ENCODE results near the gene PRSS2. TPM values are rescaled to one million over a fixed set of nuclear protein-coding genes. Genes with fewer than 3 reads are reported as not detected.

Gene PRSS2
- total RNA-seq, 4 donors from 2014 or later: 0.39 TPM; not detected in 3

DNA sequence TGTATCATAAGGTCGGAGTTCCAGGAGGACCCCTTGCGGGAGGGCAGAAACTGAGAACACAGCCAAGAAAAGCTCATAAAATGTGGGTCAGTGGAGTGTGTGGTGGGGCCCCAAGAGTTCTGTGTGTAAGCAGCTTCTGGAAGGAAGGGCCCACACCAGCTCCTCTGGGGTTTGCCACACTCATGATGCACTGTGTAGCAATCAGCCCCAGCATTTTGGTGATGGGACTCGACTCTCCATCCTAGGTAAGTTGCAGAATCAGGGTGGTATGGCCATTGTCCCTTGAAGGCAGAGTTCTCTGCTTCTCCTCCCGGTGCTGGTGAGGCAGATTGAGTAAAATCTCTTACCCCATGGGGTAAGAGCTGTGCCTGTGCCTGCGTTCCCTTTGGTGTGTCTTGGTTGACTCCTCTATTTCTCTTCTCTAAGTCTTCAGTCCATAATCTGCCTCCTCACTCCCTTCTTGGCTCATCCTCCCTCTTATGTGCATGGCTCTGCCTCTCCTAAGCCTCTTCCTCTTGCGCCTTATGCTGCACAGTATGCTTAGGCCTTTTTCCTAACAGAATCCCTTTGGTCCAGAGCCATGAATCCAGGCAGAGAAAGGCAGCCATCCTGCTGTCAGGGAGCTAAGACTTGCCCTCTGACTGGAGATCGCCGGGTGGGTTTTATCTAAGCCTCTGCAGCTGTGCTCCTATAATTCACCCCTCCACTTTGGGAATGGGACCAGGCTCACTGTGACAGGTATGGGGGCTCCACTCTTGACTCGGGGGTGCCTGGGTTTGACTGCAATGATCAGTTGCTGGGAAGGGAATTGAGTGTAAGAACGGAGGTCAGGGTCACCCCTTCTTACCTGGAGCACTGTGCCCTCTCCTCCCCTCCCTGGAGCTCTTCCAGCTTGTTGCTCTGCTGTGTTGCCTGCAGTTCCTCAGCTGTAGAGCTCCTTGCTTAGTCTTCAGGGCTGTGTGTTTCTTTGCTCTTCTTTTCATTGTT is 17.8 kb downstream of the PRSS2 start:
- DNase-seq (ENCODE audit: extremely low spot score): no peak
- H3K27ac ChIP-seq (replicated peaks in 1 of 4): no peak overlapping the region
- H3K4me3 ChIP-seq: no peak overlapping the region
- no peaks in the 10 kb centered on the region for H3K36me3 ChIP-seq
- TF ChIP-seq, protein P1, sequence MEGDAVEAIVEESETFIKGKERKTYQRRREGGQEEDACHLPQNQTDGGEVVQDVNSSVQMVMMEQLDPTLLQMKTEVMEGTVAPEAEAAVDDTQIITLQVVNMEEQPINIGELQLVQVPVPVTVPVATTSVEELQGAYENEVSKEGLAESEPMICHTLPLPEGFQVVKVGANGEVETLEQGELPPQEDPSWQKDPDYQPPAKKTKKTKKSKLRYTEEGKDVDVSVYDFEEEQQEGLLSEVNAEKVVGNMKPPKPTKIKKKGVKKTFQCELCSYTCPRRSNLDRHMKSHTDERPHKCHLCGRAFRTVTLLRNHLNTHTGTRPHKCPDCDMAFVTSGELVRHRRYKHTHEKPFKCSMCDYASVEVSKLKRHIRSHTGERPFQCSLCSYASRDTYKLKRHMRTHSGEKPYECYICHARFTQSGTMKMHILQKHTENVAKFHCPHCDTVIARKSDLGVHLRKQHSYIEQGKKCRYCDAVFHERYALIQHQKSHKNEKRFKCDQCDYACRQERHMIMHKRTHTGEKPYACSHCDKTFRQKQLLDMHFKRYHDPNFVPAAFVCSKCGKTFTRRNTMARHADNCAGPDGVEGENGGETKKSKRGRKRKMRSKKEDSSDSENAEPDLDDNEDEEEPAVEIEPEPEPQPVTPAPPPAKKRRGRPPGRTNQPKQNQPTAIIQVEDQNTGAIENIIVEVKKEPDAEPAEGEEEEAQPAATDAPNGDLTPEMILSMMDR (IDR thresholded peaks at IDR 0.05): no peak
- no peak for TF ChIP-seq POLR2A (IDR thresholded peaks at IDR 0.05; ENCODE audit: low read depth)
- no peak for TF ChIP-seq EP300 (IDR thresholded peaks at IDR 0.05)
- no peak for TF ChIP-seq POLR2AphosphoS5 (IDR thresholded peaks at IDR 0.05)
- intact Hi-C loops (cut with DNase I): loop anchor here (10.0 kb wide), 1 partner anchor 254 kb away; no protein-coding TSS in a partner anchor
- H3K27me3 ChIP-seq: peaks cover 0 to 32% (median 0%) of the 10 kb centered on the region in 4 donors
- no peaks in the 10 kb centered on the region for H3K4me1 ChIP-seq
- no peaks in the 10 kb centered on the region for H3K9me3 ChIP-seq
- WGBS: 84% methylated on average over 10 of the region's 10 CpGs

DNA sequence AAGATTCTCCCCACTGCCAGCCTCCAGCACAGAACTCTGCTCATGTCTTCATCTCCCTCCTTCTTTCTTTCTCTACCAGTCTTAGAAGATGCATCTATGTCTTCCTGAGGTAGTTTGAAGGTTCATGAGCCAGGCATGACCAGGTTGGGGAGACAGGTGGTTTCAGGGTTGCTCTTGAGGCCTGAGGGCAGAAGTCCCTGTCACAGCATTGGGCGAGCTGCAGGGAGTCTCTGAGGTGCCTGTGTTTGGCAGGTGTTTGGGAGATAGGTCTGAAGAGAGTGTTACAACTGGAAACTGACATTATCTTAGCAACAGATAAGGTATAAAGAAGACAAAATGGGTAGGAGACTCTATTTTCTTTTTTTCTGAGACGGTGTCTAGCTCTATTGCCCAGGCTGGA is 18.7 kb downstream of the PRSS2 start:
- intact Hi-C loops (cut with DNase I): loop anchor here (10.0 kb wide), 1 partner anchor 255 kb away; no protein-coding TSS in a partner anchor
- DNase-seq (ENCODE audit: extremely low spot score): no peak
- TF ChIP-seq EP300 (IDR thresholded peaks at IDR 0.05): no peak
- TF ChIP-seq POLR2A (IDR thresholded peaks at IDR 0.05; ENCODE audit: low read depth): no peak
- TF ChIP-seq, protein P1 (IDR thresholded peaks at IDR 0.05): no peak
- no peak for TF ChIP-seq POLR2AphosphoS5 (IDR thresholded peaks at IDR 0.05)
- H3K4me1 ChIP-seq: no peaks in the 10 kb centered on the region
- 88% methylated on average over 2 of the region's 2 CpGs for WGBS
- H3K27me3 ChIP-seq: peaks cover 0 to 38% (median 0%) of the 10 kb centered on the region in 4 donors
- no peak overlapping the region for H3K27ac ChIP-seq (replicated peaks in 1 of 4)
- H3K36me3 ChIP-seq: no peaks in the 10 kb centered on the region
- H3K4me3 ChIP-seq: no peak overlapping the region
- H3K9me3 ChIP-seq: no peaks in the 10 kb centered on the region

DNA sequence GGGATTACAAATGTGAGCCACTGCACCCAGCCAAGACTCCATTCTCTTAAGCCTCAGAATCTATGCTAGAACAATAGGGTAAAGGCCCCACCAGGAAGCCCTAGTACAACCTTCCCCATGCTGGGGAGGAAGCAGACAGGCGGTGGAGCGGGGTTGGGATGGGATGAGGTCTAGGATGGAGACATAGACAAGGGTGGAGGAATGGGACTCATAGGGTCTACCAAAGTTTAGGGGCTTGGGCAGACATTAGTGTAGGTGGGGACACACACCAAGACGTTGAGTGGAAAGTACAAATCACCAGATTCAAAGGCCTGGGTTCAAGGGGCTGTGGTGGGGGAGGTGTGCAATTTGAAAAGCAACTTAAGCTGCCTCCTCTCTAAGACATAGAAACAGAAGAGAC is 19.3 kb downstream of the PRSS2 start:
- Histone ChIP-seq H3K4me3 (no peak overlapping the region), H3K9me3 (no peaks in the 10 kb centered on the region), H3K36me3 (no peaks in the 10 kb centered on the region), H3K27me3 (peaks cover 0 to 44% (median 0%) of the 10 kb centered on the region in 4 donors), H3K4me1 (no peaks in the 10 kb centered on the region), H3K27ac (replicated peaks in 1 of 4) (no peak overlapping the region)
- TF ChIP-seq, protein P1 (IDR thresholded peaks at IDR 0.05): no peak
- TF ChIP-seq EP300 (IDR thresholded peaks at IDR 0.05) (no peak), POLR2A (IDR thresholded peaks at IDR 0.05; ENCODE audit: low read depth) (no peak), POLR2AphosphoS5 (IDR thresholded peaks at IDR 0.05) (no peak)
- intact Hi-C loops (cut with DNase I): no loop called here
- 86% methylated on average over 3 of the region's 3 CpGs for WGBS
- DNase-seq (ENCODE audit: extremely low spot score): no peak

DNA sequence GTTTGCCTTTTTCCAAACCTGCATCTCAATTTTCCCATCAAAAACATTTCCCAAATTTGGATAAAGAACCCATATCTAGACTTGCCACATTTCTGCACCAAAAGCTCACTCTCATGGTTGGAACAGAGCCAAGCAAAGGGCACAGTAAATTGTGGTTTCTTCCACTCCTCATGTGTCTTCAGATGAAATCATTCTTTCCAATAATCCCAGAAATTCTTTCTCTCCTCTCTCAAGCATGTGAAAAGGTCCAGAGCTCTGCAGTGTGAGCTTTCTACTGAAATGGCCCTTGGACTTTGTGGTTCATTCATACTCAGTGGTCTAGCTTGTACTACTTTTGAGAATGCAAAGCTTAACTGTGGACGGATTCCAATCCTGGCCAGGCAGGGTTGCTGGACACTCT is 19.8 kb downstream of the PRSS2 start:
- intact Hi-C loops (cut with DNase I): no loop called here
- Histone ChIP-seq H3K4me3 (no peak overlapping the region), H3K36me3 (no peaks in the 10 kb centered on the region), H3K9me3 (no peaks in the 10 kb centered on the region), H3K4me1 (no peaks in the 10 kb centered on the region), H3K27me3 (peaks cover 0 to 48% (median under 1%) of the 10 kb centered on the region in 4 donors), H3K27ac (replicated peaks in 1 of 4) (no peak overlapping the region)
- DNase-seq (ENCODE audit: extremely low spot score): no peak
- TF ChIP-seq POLR2AphosphoS5 (IDR thresholded peaks at IDR 0.05) (no peak), POLR2A (IDR thresholded peaks at IDR 0.05; ENCODE audit: low read depth) (no peak)
- WGBS: 60% methylated on average over 1 of the region's 1 CpG

DNA sequence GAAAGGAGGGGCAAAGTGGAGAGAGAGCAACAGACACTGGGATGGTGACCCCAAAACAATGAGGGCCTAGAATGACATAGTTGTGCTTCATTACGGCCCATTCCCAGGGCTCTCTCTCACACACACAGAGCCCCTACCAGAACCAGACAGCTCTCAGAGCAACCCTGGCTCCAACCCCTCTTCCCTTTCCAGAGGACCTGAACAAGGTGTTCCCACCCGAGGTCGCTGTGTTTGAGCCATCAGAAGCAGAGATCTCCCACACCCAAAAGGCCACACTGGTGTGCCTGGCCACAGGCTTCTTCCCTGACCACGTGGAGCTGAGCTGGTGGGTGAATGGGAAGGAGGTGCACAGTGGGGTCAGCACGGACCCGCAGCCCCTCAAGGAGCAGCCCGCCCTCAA is 20.7 kb downstream of the PRSS2 start:
- Histone ChIP-seq H3K27ac (replicated peaks in 1 of 4) (no peak overlapping the region), H3K27me3 (peaks cover 0 to 53% (median 8%) of the 10 kb centered on the region in 4 donors), H3K9me3 (no peaks in the 10 kb centered on the region), H3K36me3 (no peaks in the 10 kb centered on the region), H3K4me1 (peaks cover 2 to 4% (median 4%) of the 10 kb centered on the region in 4 donors), H3K4me3 (no peak overlapping the region)
- no peak for DNase-seq (ENCODE audit: extremely low spot score)
- TF ChIP-seq, protein P1 (IDR thresholded peaks at IDR 0.05): no peak
- TF ChIP-seq EP300 (IDR thresholded peaks at IDR 0.05): no peak
- TF ChIP-seq POLR2AphosphoS5 (IDR thresholded peaks at IDR 0.05): no peak
- TF ChIP-seq POLR2A (IDR thresholded peaks at IDR 0.05; ENCODE audit: low read depth): no peak
- WGBS: 89% methylated on average over 4 of the region's 7 CpGs
- intact Hi-C loops (cut with DNase I): no loop called here
